Measurements from ENCODE around the gene ATP9B. TPM values are rescaled to one million over a fixed set of nuclear protein-coding genes. Genes with fewer than 3 reads are reported as not detected.

ATP9B gene
- total RNA-seq, 1 donor from 2014 or later: 13.7 TPM

DNA sequence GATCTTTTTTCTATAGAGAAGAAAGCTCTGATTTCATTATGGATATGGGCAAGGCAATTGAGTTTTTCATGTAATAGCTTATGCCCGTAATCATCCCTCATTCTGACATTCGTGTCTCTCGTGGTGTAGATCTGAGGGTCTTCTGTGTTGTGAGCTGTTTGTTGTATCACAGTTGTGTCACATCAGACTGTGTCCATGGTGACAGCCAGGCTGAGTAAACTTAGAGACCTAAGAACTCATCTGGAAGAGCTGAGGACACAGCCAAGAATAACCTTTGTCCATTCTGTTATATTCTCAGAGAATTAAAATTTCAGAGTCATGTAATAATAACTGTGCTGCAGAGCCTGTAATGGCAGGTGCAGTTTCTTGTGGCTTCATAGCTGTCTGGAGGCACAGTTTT lies 116.5 kb downstream of the ATP9B start:
- ATAC-seq (ENCODE audit: poor library complexity) (no peak), DNase-seq (no peak)
- intact Hi-C loops (cut with DNase I): no loop called here

DNA sequence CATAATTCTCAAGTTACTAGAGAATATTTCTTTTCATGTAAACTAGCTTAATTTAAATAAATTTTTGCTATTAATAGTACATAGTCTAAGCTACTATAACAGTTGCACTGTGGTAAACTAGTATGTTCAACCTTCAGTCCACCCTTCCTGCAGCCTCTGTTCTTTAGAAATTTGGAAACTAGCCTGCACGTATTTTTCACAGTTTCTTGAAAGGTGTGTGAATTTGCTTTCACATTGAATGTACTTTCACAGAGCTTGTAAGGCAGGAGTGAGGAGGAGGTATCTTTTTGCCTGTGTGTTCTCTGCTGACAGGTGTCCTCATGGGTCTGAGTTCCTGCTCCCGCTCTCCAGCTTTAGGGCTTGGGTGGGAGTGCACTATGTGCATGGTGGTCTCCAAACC lies 117.5 kb downstream of the ATP9B start:
- no peak for DNase-seq
- ATAC-seq (ENCODE audit: poor library complexity): no peak
- intact Hi-C loops (cut with DNase I): no loop called here

GRCh38 chr18:79187532-79188277 lies 118.5 kb downstream of the ATP9B start:
- intact Hi-C loops (cut with DNase I): no loop called here
- no peak for DNase-seq
- ATAC-seq (ENCODE audit: poor library complexity): no peak

GRCh38 chr18:79191418-79191817 lies 122.2 kb downstream of the ATP9B start:
- DNase-seq (no peak), ATAC-seq (ENCODE audit: poor library complexity) (no peak)
- intact Hi-C loops (cut with DNase I): no loop called here

- DNase-seq (no peak), ATAC-seq (ENCODE audit: poor library complexity) (no peak)
- intact Hi-C loops (cut with DNase I): no loop called here
These were observed 122.8 kb downstream of the ATP9B start for GRCh38 chr18:79191956-79192355.

- no peak for DNase-seq
- intact Hi-C loops (cut with DNase I): no loop called here
- ATAC-seq (ENCODE audit: poor library complexity): no peak
These were observed 124.6 kb downstream of the ATP9B start for GRCh38 chr18:79193826-79194225.

GRCh38 chr18:79195716-79196683 lies 126.8 kb downstream of the ATP9B start:
- DNase-seq: no peak
- intact Hi-C loops (cut with DNase I): no loop called here
- ATAC-seq (ENCODE audit: poor library complexity): no peak

- DNase-seq (no peak), ATAC-seq (ENCODE audit: poor library complexity) (no peak)
These were observed 128.3 kb downstream of the ATP9B start for GRCh38 chr18:79197531-79197930.

DNA sequence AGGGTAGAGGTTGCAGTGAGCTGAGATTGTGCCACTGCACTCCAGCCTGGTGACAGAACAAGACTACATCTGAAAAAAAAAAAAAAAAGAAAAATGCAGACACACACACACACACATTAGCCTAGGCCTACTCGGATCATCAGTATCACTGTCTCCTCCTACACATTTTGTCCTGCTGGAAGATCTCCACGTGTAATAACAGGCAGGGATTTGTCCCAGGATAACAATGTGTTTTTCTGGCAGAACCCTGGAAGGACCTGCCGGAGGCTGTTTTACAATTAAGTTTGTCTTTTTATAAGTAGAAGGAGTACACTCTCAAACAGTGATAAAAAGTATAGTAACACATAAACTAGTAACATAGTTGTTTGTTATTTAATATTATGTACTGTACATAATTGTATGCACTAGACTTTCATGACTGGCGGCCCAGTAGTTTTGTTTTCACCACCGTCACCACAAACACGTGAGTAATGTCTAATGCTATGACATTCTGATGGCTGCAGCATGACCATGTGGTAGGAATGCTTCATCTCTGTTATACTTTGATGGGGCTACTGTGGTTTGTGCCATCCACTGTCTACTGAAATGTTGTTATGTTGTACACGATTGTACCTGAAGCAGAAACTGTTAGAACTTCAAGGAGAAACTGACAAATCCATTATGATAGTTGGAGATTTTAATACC lies 130.6 kb downstream of the ATP9B start:
- ATAC-seq (ENCODE audit: poor library complexity) (no peak), DNase-seq (no peak)
- intact Hi-C loops (cut with DNase I): no loop called here

More at GRCh38 chr18:79197531-79197930, 128.3 kb downstream of the ATP9B start:
- intact Hi-C loops (cut with DNase I): no loop called here

GRCh38 chr18:79200546-79201268 lies 131.5 kb downstream of the ATP9B start:
- ATAC-seq (ENCODE audit: poor library complexity): peak; percentile 79
- DNase-seq: peak; percentile 58
- intact Hi-C loops (cut with DNase I): no loop called here

DNA sequence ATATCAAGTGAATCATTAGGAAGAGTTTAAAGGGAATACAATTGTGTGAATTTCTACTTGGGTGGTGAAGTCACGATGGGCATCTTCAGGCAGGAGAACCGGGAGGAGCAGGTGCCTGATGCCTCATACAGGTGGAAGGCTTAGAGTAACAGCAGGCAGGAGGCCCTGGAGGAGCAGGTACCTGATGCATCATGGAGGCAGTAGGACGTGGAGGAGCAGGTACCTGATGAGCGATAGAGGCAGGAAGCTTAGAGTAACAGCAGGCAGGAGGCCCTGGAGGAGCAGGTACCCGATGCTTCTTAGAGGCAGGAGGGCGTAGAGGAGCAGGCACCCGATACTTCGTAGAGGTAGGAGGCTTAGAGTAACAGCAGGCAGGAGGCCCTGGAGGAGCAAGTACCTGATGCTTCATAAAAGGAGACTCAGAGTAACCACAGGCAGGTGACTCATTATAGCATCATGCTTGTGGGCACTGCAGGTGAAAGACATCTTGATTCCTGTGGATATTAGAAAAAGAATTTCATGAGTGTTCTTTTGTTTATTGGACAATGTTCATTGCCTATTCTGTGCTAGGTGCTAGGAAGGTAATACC lies 133.9 kb downstream of the ATP9B start:
- DNase-seq (no peak), ATAC-seq (ENCODE audit: poor library complexity) (no peak)
- intact Hi-C loops (cut with DNase I): no loop called here

GRCh38 chr18:79204889-79205807 lies 136.0 kb downstream of the ATP9B start:
- no peak for ATAC-seq (ENCODE audit: poor library complexity)
- intact Hi-C loops (cut with DNase I): no loop called here
- DNase-seq: no peak

DNA sequence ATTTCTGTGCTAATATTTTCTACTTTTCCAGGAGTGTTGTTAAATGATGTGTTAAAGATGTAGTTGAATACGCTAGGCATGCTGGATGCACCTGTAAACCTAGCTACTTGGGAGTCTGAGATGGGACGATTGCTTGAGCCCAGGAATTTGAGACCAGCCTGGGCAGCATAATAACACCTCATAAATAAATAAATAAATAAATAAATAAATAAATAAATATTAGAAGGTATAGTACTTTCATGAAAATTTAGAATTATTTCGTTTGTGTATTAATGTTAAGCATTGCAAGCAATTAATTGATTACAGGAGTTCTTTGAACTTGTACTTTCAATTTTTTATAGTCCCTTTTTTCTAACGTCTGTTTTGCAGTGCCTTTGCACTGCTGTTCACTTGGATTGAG lies 137.2 kb downstream of the ATP9B start:
- ATAC-seq (ENCODE audit: poor library complexity) (no peak), DNase-seq (no peak)
- intact Hi-C loops (cut with DNase I): no loop called here

DNA sequence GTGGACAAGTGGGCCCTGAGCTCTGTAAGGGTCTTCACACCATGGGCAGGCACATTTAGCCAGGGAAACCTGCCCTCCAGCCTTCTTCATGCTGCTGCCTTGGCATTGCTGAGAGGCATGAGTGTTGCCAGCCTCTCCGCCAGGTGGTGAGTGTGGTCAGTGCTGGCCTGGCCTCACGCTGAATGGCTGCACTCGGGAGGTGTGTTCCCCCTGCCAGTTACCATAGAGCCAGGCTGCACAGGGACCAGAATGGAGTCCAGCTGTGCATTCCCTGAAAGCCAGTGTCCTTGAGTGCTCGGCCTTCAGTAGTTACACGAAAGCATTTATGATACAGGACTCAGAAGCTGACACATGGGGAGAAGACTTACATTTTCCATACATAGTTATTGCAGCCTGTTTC lies 139.7 kb downstream of the ATP9B start:
- peak; percentile 55 for DNase-seq
- intact Hi-C loops (cut with DNase I): no loop called here
- peak; percentile 95 for ATAC-seq (ENCODE audit: poor library complexity)

- intact Hi-C loops (cut with DNase I): no loop called here
These were observed 141.1 kb downstream of the ATP9B start for GRCh38 chr18:79210002-79210910.

DNA sequence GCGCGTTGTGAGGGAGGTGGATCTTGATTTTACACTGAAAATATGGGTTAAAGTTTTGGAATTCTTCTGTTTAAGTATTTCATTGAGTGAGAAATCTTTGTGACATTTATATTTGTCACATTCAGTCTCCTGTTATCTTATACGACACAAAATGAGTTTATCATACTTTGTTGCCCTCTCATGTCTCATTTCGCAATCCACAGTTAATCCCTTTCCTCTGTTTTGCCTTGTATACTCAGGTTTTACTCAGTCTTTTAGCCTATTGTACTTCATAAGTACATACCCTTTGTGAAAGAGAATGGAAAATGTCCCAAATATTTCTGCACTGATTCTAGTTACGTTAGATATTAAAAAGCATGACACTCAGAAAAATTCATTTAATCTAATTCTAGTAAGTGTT lies 142.7 kb downstream of the ATP9B start:
- no peak for ATAC-seq (ENCODE audit: poor library complexity)
- DNase-seq: no peak
- intact Hi-C loops (cut with DNase I): no loop called here

More at GRCh38 chr18:79210002-79210910, 141.1 kb downstream of the ATP9B start:
- no peak for ATAC-seq (ENCODE audit: poor library complexity)
- no peak for DNase-seq

All from Right ventricle myocardium superior (tissue), 1 donor.